OCI-LY7 (cell line): Measurements from ENCODE around the gene VPS13C.

Source experiments
- CTCF ChIP-seq: fragments of 200-600 bp; sonication (generic); conservative IDR thresholded peaks from 2 replicates; pipeline ENCODE4 v1.5.1; 2014; ENCODE audit warnings: mild to moderate bottlenecking, antibody characterized with exemption, low read length, moderate library complexity, mixed read lengths
- EZH2phosphoT487 ChIP-seq: fragments of 200-600 bp; sonication (generic); IDR thresholded peaks from 2 replicates; pipeline ENCODE4 v1.6.1; 2018; ENCODE audit warnings: low read depth, borderline replicate concordance, mild to moderate bottlenecking, mixed run types, antibody characterized with exemption, low read length, moderate library complexity, mixed read lengths

GRCh38 chr15:62053439-62054085 lies 6.7 kb downstream of the VPS13C start:
- TF ChIP-seq CTCF (no peak), EZH2phosphoT487 (no peak)
